ENCODE measurements around the gene FBLN1. TPM values are rescaled to one million over a fixed set of nuclear protein-coding genes. Genes with fewer than 3 reads are reported as not detected.

The FBLN1 gene
- total RNA-seq, 1 donor from 2014 or later = 18.2 TPM

GRCh38 chr22:45579306-45579705 is 76.6 kb downstream of the FBLN1 start:
- Histone ChIP-seq H3K4me3 (ENCODE audit: low read depth, low read length) (no peak overlapping the region), H3K36me3 (ENCODE audit: control insufficient read depth, insufficient read depth, low read length) (no peaks in the 10 kb centered on the region), H3K27me3 (ENCODE audit: control insufficient read depth, insufficient read depth, low read length) (no peaks in the 10 kb centered on the region)
- TF ChIP-seq, protein P1, sequence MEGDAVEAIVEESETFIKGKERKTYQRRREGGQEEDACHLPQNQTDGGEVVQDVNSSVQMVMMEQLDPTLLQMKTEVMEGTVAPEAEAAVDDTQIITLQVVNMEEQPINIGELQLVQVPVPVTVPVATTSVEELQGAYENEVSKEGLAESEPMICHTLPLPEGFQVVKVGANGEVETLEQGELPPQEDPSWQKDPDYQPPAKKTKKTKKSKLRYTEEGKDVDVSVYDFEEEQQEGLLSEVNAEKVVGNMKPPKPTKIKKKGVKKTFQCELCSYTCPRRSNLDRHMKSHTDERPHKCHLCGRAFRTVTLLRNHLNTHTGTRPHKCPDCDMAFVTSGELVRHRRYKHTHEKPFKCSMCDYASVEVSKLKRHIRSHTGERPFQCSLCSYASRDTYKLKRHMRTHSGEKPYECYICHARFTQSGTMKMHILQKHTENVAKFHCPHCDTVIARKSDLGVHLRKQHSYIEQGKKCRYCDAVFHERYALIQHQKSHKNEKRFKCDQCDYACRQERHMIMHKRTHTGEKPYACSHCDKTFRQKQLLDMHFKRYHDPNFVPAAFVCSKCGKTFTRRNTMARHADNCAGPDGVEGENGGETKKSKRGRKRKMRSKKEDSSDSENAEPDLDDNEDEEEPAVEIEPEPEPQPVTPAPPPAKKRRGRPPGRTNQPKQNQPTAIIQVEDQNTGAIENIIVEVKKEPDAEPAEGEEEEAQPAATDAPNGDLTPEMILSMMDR (IDR thresholded peaks at IDR 0.05; ENCODE audit: insufficient read depth, low read length, severe bottlenecking) = no peak
- no peak for DNase-seq (ENCODE audit: low read depth)
- no peak for FAIRE-seq

GRCh38 chr22:45579806-45580725 is 77.4 kb downstream of the FBLN1 start:
- DNase-seq (ENCODE audit: low read depth) = no peak

DNA sequence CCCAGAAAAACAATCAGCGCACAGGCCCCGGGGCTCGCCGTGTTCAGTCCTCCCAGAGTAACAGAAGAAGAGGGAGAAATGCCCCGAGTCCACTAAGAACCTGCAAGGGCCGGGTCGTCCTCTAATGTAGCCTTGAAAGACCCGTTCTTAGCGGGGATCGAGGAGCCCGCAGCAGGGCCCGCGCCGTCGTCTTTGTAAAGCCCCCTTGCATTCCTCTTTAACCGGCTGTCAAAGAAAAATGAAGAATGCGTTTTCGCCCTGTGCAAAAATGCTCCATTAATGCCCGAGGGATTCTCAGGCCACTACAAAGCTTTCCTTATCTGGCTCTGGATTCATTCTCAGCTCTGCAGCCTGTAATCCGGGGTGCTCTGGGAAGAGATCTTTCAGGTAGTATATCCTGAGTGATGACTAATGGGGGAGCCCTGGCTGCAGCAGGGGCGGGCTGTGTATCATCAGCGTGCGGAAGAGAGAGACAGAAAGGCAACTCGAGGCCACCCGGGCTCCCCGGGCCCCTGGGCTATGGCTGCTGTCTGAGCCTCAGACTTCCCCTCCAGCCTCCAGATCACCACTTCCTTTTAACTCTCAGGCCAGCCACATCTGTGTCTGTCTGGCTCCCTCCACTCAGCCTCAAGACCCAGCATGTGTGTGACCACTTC is 78.2 kb downstream of the FBLN1 start:
- TF ChIP-seq, protein P1 (IDR thresholded peaks at IDR 0.05; ENCODE audit: insufficient read depth, low read length, severe bottlenecking) = no peak
- DNase-seq (ENCODE audit: low read depth) (no peak), FAIRE-seq (no peak)
- H3K27me3 ChIP-seq (ENCODE audit: control insufficient read depth, insufficient read depth, low read length) = no peaks in the 10 kb centered on the region
- no peak overlapping the region for H3K4me3 ChIP-seq (ENCODE audit: low read depth, low read length)
- H3K36me3 ChIP-seq (ENCODE audit: control insufficient read depth, insufficient read depth, low read length) = no peaks in the 10 kb centered on the region

More at GRCh38 chr22:45579806-45580725, 77.4 kb downstream of the FBLN1 start:
- Histone ChIP-seq H3K36me3 (ENCODE audit: control insufficient read depth, insufficient read depth, low read length) (no peaks in the 10 kb centered on the region), H3K4me3 (ENCODE audit: low read depth, low read length) (no peak overlapping the region), H3K27me3 (ENCODE audit: control insufficient read depth, insufficient read depth, low read length) (no peaks in the 10 kb centered on the region)
- no peak for FAIRE-seq
- TF ChIP-seq, protein P1 (IDR thresholded peaks at IDR 0.05; ENCODE audit: insufficient read depth, low read length, severe bottlenecking) = no peak

DNA sequence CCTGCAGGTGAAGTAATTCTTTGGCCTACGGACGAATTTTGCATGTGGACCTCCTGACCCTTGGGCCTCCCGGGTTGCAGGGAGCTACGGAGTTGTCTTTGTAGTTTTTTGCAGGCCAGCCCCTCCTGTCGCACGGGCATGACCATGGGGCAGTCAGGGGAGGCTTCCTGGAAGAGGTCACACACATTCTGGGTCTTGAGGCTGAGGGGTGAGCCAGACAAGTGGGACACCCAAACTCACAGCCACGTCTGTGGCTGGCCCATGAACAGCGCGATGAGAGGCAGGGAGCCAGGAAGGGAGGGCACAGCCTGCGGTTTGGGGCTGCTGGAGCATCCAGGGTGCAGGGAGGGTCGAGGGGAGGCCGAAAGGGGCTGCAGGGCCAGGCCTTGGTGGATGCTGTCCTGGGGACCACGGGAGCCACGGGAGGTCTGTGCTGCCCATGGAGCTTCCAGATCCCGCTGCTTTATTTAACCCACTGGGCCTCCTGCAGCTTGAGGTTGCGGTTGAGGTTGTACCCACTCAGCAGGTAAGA is 78.9 kb downstream of the FBLN1 start:
- DNase-seq (ENCODE audit: low read depth) (no peak), FAIRE-seq (no peak)
- TF ChIP-seq, protein P1 (IDR thresholded peaks at IDR 0.05; ENCODE audit: insufficient read depth, low read length, severe bottlenecking) = no peak
- Histone ChIP-seq H3K4me3 (ENCODE audit: low read depth, low read length) (no peak overlapping the region), H3K27me3 (ENCODE audit: control insufficient read depth, insufficient read depth, low read length) (no peaks in the 10 kb centered on the region), H3K36me3 (ENCODE audit: control insufficient read depth, insufficient read depth, low read length) (no peaks in the 10 kb centered on the region)

- TF ChIP-seq, protein P1 (IDR thresholded peaks at IDR 0.05; ENCODE audit: insufficient read depth, low read length, severe bottlenecking) = no peak
- Histone ChIP-seq H3K36me3 (ENCODE audit: control insufficient read depth, insufficient read depth, low read length) (no peaks in the 10 kb centered on the region), H3K4me3 (ENCODE audit: low read depth, low read length) (no peak overlapping the region), H3K27me3 (ENCODE audit: control insufficient read depth, insufficient read depth, low read length) (no peaks in the 10 kb centered on the region)
- FAIRE-seq (no peak), DNase-seq (ENCODE audit: low read depth) (no peak)
These were observed 79.7 kb downstream of the FBLN1 start for GRCh38 chr22:45582236-45582954.
